DMS 273 (cell line): ENCODE results near the gene FREM2.

Experiments used
- DNase-seq: peaks from one replicate; lab custom pipeline; 2025; ENCODE audit not compliant: unreplicated experiment; lab: John Stamatoyannopoulos, UW

Gene FREM2

GRCh38 chr13:38758277-38758676 lies 71.4 kb downstream of the FREM2 start:
- DNase-seq, result no peak

- DNase-seq, result no peak
Observed at GRCh38 chr13:38759390-38759789, 72.5 kb downstream of the FREM2 start.

DNA sequence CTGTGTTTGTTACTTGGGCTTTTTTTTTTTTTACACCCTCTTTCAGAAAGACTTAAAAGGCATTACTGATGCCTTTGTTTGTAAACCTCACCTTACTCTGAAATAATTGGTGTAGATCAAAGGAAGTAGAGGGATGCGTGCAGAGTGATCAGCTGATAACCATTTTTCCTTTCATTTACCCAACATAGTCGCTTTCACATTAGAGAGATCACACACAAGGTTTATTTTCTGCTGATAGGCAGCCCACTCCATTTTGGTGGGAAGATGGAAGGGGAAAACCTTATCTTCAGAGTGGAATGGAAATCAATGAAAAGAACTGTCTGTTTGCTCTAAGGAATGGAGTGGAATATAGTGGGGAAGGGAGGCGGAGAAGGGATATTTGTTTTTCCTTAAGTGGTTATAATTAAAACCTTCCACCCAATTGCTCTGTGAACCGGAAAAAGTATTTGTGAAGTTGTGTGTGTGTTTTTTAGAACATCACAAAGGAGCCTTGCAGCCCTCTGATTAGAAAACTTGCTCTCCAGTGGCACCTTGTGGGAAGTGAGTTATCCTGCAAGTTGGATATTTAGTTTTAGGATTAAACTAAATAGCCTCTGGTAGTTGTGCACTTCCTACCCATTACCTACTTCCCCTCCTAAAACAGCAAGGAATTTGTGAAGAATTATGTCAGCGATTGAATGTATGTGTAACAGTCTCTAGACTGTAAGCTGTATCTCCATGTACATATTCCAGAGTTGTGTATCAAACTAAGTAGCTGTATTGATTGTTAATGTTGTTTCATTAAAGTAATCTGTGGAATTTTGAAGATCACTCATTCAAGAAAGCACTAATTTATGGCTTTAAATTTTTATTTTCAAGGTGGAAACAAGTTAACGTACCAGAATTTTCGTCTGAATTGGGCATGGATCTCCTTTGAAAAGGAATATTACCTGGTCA lies 76.8 kb downstream of the FREM2 start:
- DNase-seq, result peak; percentile 49

DNA sequence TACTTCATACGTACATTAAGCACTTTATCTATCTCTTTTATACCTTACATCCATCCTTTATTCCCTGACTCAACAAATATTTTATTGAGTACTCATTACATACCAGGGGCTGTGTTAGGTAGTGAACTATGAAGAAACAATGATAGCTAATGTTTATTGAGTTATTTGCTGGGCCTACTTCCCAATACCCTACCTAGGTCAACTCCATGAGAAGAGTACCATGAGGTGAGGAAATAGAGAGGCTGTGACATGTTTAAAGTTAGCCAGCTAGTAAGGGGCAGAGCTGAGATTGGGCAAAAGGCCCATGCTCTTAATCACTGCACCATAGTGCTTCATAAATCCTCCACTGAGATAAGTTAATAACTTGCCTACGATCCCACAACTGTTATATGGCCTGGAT lies 79.9 kb downstream of the FREM2 start:
- no peak for DNase-seq

- DNase-seq, result no peak
Observed at GRCh38 chr13:38767506-38768265, 80.8 kb downstream of the FREM2 start.

DNA sequence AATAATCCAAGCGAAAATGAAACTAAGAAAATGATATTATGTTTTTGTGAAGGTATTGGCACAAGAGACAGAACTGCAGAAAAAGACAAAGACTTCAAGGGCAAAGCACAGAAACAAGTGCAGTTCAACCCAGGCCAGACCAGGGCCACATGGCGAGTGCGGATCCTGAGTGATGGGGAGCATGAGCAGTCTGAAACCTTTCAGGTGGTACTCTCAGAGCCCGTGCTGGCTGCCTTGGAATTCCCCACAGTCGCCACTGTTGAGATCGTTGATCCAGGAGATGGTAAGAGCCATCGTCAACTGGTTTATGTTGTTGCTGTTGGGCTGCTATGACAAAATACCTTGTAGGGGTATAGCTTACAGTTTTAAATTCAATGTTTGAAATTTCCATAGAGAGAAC lies 82.6 kb downstream of the FREM2 start:
- DNase-seq, result no peak

- no peak for DNase-seq
Observed at GRCh38 chr13:38775085-38775484, 88.2 kb downstream of the FREM2 start.

- DNase-seq, result no peak
Observed at GRCh38 chr13:38777347-38778119, 90.7 kb downstream of the FREM2 start.

DNA sequence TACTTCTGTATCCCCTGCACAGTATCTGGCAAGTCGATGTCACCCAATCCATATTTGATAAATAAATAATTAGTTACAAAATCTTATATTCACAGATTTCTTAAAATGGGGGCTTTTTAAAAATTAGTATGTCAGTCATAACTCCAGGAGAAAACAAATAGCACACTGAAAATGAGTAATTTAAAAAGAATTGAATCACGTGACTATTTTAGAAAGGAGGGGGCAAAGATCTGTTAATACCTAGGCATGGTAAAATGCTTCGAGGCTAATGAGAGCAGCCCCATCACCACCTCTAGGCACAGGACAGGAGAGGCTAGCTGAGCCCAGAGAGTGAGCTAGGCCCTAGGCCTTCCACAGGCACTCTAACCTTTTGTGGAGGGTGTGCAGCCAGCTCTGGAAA lies 94.7 kb downstream of the FREM2 start:
- no peak for DNase-seq

- DNase-seq, result no peak
Observed at GRCh38 chr13:38784036-38784880, 97.4 kb downstream of the FREM2 start.

- DNase-seq, result no peak
Observed at GRCh38 chr13:38785042-38785441, 98.2 kb downstream of the FREM2 start.

DNA sequence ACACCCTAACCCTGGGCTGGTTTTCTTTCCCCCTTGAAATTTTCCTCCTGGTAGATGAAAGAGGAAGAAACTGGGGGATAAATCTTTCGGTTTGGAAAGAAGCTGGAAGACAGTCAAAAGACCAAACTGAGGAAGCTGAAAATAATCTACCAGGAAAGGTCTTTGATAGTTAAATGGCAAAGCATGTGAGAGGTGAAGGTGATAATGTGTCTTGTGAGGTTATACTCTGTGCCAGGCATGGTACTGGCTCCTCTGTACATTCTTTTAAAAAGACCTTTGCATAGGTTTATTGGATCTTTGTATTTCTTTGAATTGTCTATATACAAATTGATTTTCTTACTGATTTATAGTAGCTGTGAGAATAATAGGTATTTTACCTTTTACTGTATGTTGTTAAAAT lies 98.6 kb downstream of the FREM2 start:
- DNase-seq, result no peak

DNA sequence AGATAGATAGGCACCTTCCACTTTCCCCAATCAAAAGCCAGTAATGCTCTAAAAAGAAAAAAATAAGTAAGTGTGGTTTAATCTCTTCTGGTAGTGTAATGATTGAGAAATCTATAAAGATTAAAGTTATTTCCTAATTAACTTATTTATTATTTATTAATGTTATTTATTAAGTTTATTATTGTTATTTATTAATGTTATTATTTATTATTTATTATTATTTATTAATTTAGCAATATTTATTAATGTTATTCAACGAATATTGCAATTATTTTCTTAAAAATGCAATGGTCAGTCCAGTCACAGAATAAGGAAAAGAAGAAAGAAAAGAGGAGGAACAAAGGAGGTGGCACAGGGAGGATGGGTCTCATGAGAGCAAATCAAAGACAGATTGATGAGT lies 100.7 kb downstream of the FREM2 start:
- DNase-seq, result no peak

DNA sequence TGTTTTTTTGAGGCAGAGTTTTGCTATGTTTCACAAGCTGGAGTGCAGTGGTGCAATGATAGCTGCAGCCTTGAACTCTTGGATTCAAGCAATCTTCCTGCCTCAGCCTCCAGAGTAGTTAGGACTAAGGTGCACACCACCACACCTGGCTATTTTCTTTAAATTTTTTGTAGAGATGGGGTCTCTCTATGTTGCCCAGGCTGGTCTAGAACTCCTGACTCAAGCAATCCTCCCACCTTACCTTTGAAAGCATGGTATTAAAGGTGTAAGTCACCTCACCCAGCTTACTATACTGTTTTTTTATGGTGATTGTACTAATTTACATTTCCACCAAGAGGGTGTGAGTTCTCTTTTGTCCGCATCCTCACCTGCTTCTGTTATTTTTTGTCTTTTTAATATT lies 110.0 kb downstream of the FREM2 start:
- DNase-seq, result no peak

GRCh38 chr13:38803531-38803930 lies 116.7 kb downstream of the FREM2 start:
- DNase-seq, result no peak

DNA sequence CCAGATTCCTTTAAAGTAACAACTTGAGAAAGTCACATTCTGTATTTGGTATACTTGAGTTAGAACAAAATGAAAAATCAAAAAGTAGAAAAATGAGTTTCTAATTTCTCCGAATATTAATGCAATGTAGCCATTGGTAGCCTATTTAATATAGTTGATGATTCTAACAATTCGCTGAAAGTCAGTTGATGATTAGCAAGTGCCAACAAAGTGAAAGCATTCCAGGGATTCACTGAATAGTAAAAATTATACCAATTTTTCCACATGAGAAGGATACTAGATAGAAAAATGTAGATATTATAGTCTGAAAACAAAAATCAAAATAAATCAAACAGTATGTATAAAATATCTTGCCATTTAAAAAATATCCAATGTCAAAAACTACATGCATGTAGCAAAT lies 117.2 kb downstream of the FREM2 start:
- DNase-seq, result no peak

- DNase-seq, result no peak
Observed at GRCh38 chr13:38804536-38804935, 117.7 kb downstream of the FREM2 start.

GRCh38 chr13:38814331-38814730 lies 127.5 kb downstream of the FREM2 start:
- DNase-seq, result no peak

- DNase-seq, result no peak
Observed at GRCh38 chr13:38819053-38819452, 132.2 kb downstream of the FREM2 start.

- no peak for DNase-seq
Observed at GRCh38 chr13:38819596-38819995, 132.7 kb downstream of the FREM2 start.
